AML-193 (cell line): ENCODE results near the gene MFAP3.
A peak's percentile ranks its signal among the peaks of the same experiment; 100 is the strongest.
"Not testable (repeated sequence)": the region's sequence is repeated elsewhere in the genome, so short reads cannot be mapped to it uniquely, and the experiment has no call there.

Experiments used
- DNase-seq, 2 experiments: peaks; one replicate each; lab custom pipeline; 2025; lab: John Stamatoyannopoulos, UW

Gene MFAP3

GRCh38 chr5:154053468-154053867, 14.7 kb downstream of the MFAP3 start:
- no peak for DNase-seq

DNA sequence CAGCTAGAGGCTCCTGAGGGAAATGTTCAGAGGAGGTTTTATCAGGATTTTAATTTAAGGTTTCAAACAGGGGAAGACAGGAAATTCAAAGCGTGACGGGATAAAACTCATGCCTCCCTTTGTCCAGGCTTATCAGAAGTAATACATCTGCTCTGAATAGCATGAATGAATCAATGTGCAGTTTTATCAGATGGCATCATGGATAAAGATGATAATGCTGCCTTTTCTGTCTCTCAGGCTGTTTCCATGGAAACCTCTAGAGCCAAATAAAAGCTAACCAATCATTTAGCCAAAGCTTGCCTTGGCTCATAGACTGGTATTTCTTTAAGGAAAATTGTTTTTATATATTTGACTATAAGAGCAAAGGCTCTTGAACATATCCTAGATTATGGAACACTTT, 16.4 kb downstream of the MFAP3 start:
- DNase-seq = no peak

DNA sequence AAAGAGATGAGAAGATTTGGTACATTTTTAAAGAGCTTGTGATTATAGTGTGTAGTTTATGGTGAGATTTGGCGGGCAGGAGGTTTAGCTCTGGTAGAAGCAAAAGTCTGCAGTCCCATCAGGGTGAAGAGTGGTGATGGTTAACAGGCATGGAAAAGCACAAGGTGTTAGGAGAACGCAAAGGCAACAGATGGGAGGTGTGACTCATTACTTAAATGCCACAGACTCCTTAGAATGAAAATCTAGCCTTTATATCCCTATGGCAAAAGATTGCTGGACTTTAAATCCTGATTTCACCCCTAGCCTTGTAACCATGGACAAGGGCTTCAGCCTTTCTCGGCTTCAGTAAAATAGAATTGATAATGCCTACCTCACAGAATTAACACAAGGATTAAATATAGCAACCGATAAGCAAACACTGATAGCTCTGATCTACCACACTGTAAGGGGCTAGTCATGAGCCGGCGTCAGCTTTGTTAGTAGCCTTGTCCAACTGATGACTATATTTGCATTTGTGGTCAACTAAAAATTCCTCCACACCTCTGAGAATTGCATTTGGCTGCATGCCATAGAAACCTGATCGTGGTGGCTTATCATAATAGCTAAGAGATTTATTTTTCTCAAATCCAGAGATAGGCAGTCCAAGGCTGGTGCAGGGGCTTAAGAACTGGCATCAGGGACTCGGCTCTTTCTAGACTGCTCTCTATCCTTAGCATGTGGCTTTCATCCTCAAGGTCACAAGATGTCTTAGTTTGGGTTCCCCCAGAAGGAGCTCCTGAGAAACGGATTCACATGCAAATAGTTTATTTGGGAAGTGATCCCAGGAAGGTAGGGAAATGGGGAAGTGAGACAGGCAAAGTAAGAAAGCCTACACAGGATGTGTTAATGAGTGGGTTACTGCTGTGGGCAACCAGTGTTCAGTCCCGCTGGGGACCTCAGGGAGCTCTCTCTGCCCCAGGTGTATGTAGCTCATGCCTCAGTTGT, 19.6 kb downstream of the MFAP3 start:
- no peak for DNase-seq

- DNase-seq = no peak
These were observed 20.3 kb downstream of the MFAP3 start for GRCh38 chr5:154059039-154059430.

- no peak for DNase-seq
These were observed 20.8 kb downstream of the MFAP3 start for GRCh38 chr5:154059583-154059982.

DNA sequence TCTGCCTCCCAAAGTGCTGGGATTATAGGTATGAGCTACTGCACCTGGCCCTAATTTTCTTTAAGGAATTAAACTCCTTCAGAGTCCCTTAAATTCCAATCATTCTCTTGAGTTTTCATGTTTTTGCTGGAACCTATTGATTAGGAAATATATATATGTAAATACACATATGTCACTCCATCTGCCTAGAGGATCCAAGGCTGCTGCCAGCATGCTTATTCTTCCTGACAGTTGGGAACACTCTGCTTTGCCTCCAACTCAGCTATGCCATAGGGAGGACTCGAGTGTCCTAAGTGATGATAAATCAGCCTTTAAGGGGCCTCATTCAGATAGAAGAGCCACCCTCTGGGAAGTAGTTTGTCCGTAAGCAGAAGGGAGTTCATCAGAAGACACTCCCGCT, 21.8 kb downstream of the MFAP3 start:
- no peak for DNase-seq

- no peak for DNase-seq
These were observed 24.6 kb downstream of the MFAP3 start for GRCh38 chr5:154063372-154063771.

GRCh38 chr5:154065971-154066370, 27.2 kb downstream of the MFAP3 start:
- no peak for DNase-seq

- not testable (repeated sequence) for DNase-seq
These were observed 31.1 kb downstream of the MFAP3 start for GRCh38 chr5:154069854-154070253.

DNA sequence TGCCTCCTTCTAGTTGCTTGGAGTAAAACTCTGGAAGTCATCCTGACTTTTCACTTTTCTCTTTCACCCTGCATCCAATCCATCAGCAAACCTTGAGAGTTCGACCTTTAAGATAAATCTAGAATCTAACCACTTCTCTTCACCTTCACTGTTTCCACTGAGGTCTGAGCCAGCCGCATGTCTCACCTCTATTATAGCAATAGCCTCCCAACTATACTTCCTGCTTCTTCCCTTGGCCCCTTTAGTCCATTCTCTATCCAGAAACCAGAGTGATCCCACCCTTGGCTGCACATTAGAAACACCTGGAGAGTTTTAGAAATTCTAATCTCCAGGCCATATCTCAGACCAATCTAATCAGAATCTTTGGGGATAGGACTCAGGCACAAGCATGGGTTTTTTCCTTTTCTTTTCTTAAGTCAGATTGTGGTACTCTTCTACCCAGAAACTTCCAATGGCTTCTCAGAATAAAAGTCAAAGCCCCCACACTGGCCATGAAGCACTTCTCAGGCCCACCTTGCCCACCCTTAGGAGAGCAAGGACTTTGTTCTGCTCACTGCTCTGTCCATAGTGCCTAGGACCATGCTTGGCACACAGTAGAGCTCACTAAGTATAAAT, 33.1 kb downstream of the MFAP3 start:
- DNase-seq = peak in 1 of 2 experiments; percentile 18

- peak; percentile 70 to 74 for DNase-seq
These were observed 33.8 kb downstream of the MFAP3 start for GRCh38 chr5:154072414-154073171.

- no peak for DNase-seq
These were observed 37.6 kb downstream of the MFAP3 start for GRCh38 chr5:154076240-154076922.

DNA sequence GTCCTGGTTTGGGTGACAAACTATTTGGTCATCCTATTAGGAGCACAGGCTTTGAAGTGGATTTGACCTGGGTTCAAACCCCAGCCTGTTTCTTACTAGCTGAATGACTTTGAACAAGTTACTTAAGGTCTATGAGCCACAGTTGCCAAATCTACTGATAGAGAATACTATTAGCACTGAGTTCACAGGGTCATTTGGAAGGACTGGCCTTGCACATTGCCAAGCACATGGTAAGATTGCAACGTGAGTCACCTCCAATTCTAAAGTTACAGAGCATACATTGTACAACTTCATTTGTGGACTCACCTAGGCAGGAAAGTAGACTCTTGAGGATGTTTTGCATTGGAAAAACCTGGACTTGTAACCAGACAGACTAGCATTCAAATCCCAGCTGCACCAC, 38.9 kb downstream of the MFAP3 start:
- peak; percentile 3 to 11 for DNase-seq

DNA sequence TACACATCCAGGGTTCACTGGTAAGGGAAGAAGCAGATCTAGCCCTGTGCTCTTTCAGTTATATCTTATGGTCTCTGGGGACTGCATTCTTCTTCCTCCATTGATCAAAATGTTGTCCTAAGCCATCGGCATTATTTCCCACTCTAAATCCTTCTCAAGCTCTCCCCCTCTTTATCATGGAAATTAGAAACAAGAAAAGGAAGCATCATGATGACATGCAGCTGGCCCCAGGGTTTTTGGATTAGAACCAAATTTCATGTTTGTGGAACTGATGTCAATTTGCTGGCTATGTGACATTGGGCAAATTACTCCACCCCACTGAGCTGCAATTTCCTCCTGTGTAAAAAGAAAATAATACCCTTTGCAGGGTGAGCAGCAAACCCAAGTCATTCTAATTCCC, 39.5 kb downstream of the MFAP3 start:
- DNase-seq = peak; percentile 31 to 38

GRCh38 chr5:154081246-154081645, 42.5 kb downstream of the MFAP3 start:
- DNase-seq = no peak

DNA sequence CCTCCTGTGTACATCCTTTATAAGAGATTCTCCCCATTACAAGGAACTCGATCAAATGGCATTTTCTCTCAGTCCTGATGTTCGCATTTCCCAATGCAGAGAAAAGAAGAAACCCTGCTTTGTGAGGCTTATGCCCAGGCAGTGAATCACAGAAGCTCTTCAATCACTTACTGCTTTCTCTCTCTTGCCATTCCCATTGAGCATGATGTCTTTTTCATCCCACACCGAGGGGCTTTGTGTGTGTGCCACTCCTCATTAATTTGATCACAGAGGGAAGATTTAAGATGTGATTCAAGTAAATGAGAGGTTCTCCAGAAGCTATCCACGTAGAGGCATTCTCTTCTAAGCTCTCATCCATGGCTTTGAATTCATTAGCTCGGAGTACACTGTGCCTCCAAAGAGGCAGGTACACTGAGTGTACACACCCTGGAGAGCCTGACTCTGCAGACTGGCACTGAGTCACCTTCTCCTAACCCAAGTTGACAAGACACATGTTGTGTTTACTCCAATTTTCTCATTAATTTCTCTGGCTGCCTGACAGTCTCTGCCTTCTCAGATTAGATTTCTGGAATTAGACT, 45.4 kb downstream of the MFAP3 start:
- DNase-seq = no peak

GRCh38 chr5:154086146-154086545, 47.4 kb downstream of the MFAP3 start:
- no peak for DNase-seq

- DNase-seq = no peak
These were observed 47.9 kb downstream of the MFAP3 start for GRCh38 chr5:154086641-154087040.

DNA sequence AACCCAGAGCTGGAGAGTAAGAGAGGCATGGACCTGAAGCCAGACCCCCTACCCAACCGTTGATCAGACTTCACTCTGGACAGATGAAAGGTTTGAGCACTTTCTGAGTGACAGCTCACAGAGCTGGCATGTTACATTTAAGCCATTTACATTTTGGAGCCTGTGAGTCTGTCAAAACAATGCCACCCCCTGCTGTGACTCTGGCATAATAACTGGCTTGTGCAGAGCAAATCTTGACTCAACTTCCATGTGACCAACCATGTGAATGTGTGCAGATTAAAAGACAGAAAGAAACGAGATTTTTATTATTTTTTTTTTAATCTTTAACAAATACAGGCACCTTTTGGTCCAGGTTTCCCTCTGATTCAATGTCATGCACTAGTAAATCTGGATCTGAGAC, 48.5 kb downstream of the MFAP3 start:
- no peak for DNase-seq

DNA sequence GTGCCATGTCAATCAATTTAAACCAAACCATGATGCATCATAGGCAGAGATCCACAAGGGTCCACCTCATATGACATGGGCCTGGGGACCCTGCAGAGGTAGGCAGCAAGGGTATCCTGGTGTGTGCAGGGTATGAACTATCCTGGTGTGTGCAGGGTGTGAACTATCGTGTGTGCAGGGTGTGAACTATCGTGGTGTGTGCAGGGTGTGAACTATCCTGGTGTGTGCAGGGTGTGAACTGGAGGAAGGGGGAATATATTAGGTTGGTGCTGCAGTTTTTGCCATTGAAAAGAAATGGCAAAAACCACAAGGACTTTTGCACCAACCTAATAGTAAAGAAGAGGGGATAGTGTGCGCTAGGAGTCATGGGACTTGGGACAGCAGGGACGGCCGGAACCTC, 50.0 kb downstream of the MFAP3 start:
- DNase-seq = no peak

DNA sequence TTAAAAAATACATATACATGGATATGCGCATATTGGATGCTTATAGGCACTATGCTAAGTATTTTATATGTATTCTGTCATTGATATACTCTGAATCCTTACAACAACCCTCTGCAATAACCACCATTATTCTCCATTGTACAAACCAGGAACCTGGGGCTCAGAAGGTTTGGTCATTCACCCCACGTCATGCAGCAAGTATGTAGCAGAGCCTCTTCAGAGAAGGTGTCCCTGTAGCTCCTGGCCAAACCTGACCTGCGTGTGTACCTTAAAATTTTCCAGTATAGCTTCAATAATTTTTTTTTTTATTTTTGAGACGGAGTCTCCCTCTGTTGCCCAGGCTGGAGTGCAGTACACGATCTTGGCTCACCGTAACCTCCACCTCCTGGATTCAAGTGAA, 51.9 kb downstream of the MFAP3 start:
- no peak for DNase-seq
